Brain microvascular endothelial cell (primary cell): ENCODE results near the gene ZNF488.

Experiments
- DNase-seq: peaks from one replicate; pipeline ENCODE4 v3.0.0-alpha.2; 2020
- H3K27ac ChIP-seq: fragments of 250-450 bp; sonication (Bioruptor Pico); 2 replicates; pipeline ENCODE4 v1.5.1; 2020; ENCODE audit warnings: mild to moderate bottlenecking, moderate library complexity
- H3K27me3 ChIP-seq: fragments of 250-450 bp; sonication (Bioruptor Pico); replicated peaks from 2 replicates; pipeline ENCODE4 v1.5.1; 2020; ENCODE audit warnings: mild to moderate bottlenecking
- H3K36me3 ChIP-seq: fragments of 250-450 bp; sonication (Bioruptor Pico); replicated peaks from 2 replicates; pipeline ENCODE4 v1.5.1; 2020; ENCODE audit warnings: mild to moderate bottlenecking
- H3K4me3 ChIP-seq: 2 replicates; pipeline ENCODE4 v1.5.1; 2011; ENCODE audit warnings: low read depth, mild to moderate bottlenecking, control low read depth, low read length, moderate library complexity
- CTCF ChIP-seq: IDR thresholded peaks from 2 replicates; pipeline ENCODE4 v1.5.1; 2011; ENCODE audit warnings: low read depth, mild to moderate bottlenecking, moderate library complexity, low read length, control low read depth, inconsistent platforms; ENCODE audit errors: missing control alignments
- in situ Hi-C: cut with HindIII; loops from 2 replicates; pipeline ENCODE4 v1.10.0; 2017; ENCODE audit warnings: low sequenced_read_pairs, low pct_ligation_motif_present

The ZNF488 gene

GRCh38 chr10:47372726-47373125, 11.4 kb downstream of the ZNF488 start:
- no peak for TF ChIP-seq CTCF
- no peak overlapping the region for H3K4me3 ChIP-seq
- in situ Hi-C loops = no loop called here
- no peaks in the 10 kb centered on the region for H3K36me3 ChIP-seq
- DNase-seq = no peak
- H3K27ac ChIP-seq = no peak overlapping the region
- H3K27me3 ChIP-seq = no peaks in the 10 kb centered on the region

- in situ Hi-C loops = no loop called here
- no peak for DNase-seq
These were observed 12.2 kb downstream of the ZNF488 start for GRCh38 chr10:47371629-47372485.

GRCh38 chr10:47370878-47371277, 13.2 kb downstream of the ZNF488 start:
- Histone ChIP-seq H3K4me3 (no peak overlapping the region), H3K27me3 (no peaks in the 10 kb centered on the region), H3K36me3 (no peaks in the 10 kb centered on the region), H3K27ac (no peak overlapping the region)
- no peak for DNase-seq
- no peak for TF ChIP-seq CTCF
- in situ Hi-C loops = no loop called here

More at GRCh38 chr10:47371629-47372485, 12.2 kb downstream of the ZNF488 start:
- no peaks in the 10 kb centered on the region for H3K36me3 ChIP-seq
- no peaks in the 10 kb centered on the region for H3K27me3 ChIP-seq
- no peak for TF ChIP-seq CTCF
- H3K4me3 ChIP-seq = no peak overlapping the region
- no peak overlapping the region for H3K27ac ChIP-seq

- no peak for DNase-seq
- no peaks in the 10 kb centered on the region for H3K27me3 ChIP-seq
- H3K4me3 ChIP-seq = no peak overlapping the region
- H3K36me3 ChIP-seq = no peaks in the 10 kb centered on the region
- H3K27ac ChIP-seq = no peak overlapping the region
- TF ChIP-seq CTCF = no peak
- in situ Hi-C loops = no loop called here
These were observed 13.9 kb downstream of the ZNF488 start for GRCh38 chr10:47370015-47370767.

GRCh38 chr10:47369251-47369894, 14.7 kb downstream of the ZNF488 start:
- in situ Hi-C loops = no loop called here
- no peaks in the 10 kb centered on the region for H3K36me3 ChIP-seq
- no peak for TF ChIP-seq CTCF
- H3K4me3 ChIP-seq = no peak overlapping the region
- no peaks in the 10 kb centered on the region for H3K27me3 ChIP-seq
- no peak for DNase-seq
- no peak overlapping the region for H3K27ac ChIP-seq
